Neural progenitor cell (in vitro differentiated cells): ENCODE data around the gene ZDHHC14.

Source experiments
- CTCF ChIP-seq: fragments of 200-600 bp; sonication (generic); IDR thresholded peaks from 2 replicates; pipeline ENCODE4 v1.5.1; 2017; ENCODE audit warnings: antibody characterized with exemption, mild to moderate bottlenecking
- EZH2 ChIP-seq: fragments of 200-600 bp; sonication (generic); IDR thresholded peaks from 2 replicates; pipeline ENCODE4 v1.6.1; 2017; ENCODE audit warnings: antibody characterized with exemption, mild to moderate bottlenecking, moderate library complexity
- EZH2phosphoT487 ChIP-seq: fragments of 200-600 bp; sonication (generic); IDR thresholded peaks from 2 replicates; pipeline ENCODE4 v1.6.1; 2017; ENCODE audit warnings: antibody characterized with exemption

- TF ChIP-seq CTCF (no peak), EZH2 (no peak), EZH2phosphoT487 (no peak)
Observed at GRCh38 chr6:157625764-157626163, 244.8 kb downstream of the ZDHHC14 start.
